Lower leg skin (tissue), 4 donors: Measurements from ENCODE around the gene RBCK1. TPM values are rescaled to one million over a fixed set of nuclear protein-coding genes. Genes with fewer than 3 reads are reported as not detected.
"Not testable (repeated sequence)": the region's sequence is repeated elsewhere in the genome, so short reads cannot be mapped to it uniquely, and the experiment has no call there.

Experiments
- DNase-seq, 2 donors: peaks; one replicate each; pipeline ENCODE4 v3.0.0-alpha.2; 2019; ENCODE audit warnings: low spot score in 2 of 2
- H3K4me3 ChIP-seq: fragments of 200-600 bp; sonication (generic); 2 replicates; pipeline ENCODE4 v1.5.1; 2017; ENCODE audit warnings: mild to moderate bottlenecking, low read depth; ENCODE audit not compliant: poor library complexity, severe bottlenecking
- CTCF ChIP-seq, 3 donors: fragments of 450-650 bp; IDR thresholded peaks; one replicate each; pipeline ENCODE4 v1.5.1; 2016; ENCODE audit warnings: antibody characterized with exemption in 3 of 3, mild to moderate bottlenecking in 3 of 3, moderate library complexity in 2 of 3
- POLR2A ChIP-seq, 2 donors: fragments of 450-650 bp; IDR thresholded peaks; one replicate each; pipeline ENCODE4 v1.6.1; 2016 to 2017; ENCODE audit warnings: antibody characterized with exemption in 2 of 2, mild to moderate bottlenecking in 1 of 2, moderate library complexity in 1 of 2
- WGBS, 2 donors: methylation state at CpG; one replicate each; pipeline ENCODE4 v1.1.5; 2018; 5-methylcytosine and 5-hydroxymethylcytosine counted together
- intact Hi-C: fragments of 100-400 bp; cut with DNase I; formaldehyde crosslinking; loops from one replicate; pipeline ENCODE4 v1.15.0; 2023; ENCODE audit warnings: low total_unique reads
- total RNA-seq, 4 donors: library from RNA; depleted of rRNA; stranded (reverse); fragments of >200 nt; gene quantifications; one replicate each; pipeline ENCODE4 v1.1.0, GENCODE V29; 2016

The RBCK1 gene
- total RNA-seq, 4 donors from 2014 or later = 65.2 to 90.1 (median 77.1) TPM

- TF ChIP-seq CTCF (IDR thresholded peaks at IDR 0.05) (no peak), POLR2A (IDR thresholded peaks at IDR 0.05) (no peak)
- DNase-seq = peak; percentile 71 to 97
- intact Hi-C loops = no loop called here
- H3K4me3 ChIP-seq = peak overlapping the region; percentile 31
- WGBS, 2 donors = 0 to 1% methylated on average over 24 to 45 of the region's 49 CpGs
Measured at GRCh38 chr20:381581-382290, 26.4 kb upstream of the RBCK1 start.

- TF ChIP-seq CTCF (IDR thresholded peaks at IDR 0.05) = no peak
- no peak for TF ChIP-seq POLR2A (IDR thresholded peaks at IDR 0.05)
- intact Hi-C loops = no loop called here
- WGBS, 2 donors = 58 to 60% methylated on average over 8 of the region's 8 CpGs
- no peak for DNase-seq
- H3K4me3 ChIP-seq = no peak overlapping the region
Measured at GRCh38 chr20:382291-383115, 25.6 kb upstream of the RBCK1 start.

DNA sequence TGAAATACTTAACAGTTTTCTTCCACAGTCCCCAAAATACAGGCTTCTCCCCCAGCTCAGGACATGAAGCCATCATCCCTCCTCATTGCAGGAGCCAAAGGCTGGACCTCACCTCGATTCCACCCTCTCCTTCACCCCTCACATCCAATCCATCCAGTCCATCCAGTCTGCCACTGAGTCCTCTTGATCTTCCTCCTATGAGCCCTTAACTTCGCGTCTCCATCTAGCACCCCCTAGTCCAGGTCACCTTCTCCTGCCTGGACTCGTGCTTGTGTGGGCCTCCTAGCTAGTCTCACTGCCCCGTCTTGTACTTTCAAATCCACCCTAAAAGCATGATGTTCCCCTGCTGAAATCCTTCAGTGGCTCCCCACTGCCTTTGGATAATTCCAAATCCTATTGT lies 24.2 kb upstream of the RBCK1 start:
- intact Hi-C loops = no loop called here
- no peak overlapping the region for H3K4me3 ChIP-seq
- WGBS, 2 donors = 77 to 78% methylated on average over 5 of the region's 5 CpGs
- no peak for TF ChIP-seq POLR2A (IDR thresholded peaks at IDR 0.05)
- TF ChIP-seq CTCF (IDR thresholded peaks at IDR 0.05) = no peak
- no peak for DNase-seq

DNA sequence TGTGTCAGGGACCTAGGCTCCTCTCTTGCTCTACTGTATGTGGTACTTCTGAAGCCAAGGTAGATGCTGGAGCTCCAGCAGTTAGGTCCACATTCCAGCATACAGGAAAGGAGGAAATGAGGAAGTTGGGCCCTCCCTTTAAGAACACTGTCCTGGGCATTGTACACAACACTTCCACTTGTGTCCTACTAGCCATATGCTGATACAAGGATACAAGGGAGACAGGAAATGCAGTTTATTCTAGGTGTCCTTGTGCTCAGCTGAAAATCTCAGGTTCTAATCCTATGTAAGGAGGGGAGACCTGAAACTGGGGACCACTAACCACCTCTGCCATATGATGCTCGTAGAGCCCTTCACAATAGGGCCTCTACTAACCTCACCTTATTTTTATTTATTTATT lies 23.4 kb upstream of the RBCK1 start:
- DNase-seq = no peak
- intact Hi-C loops = no loop called here
- WGBS, 2 donors = 96 to 100% methylated on average over 1 of the region's 1 CpG
- H3K4me3 ChIP-seq = no peak overlapping the region
- no peak for TF ChIP-seq POLR2A (IDR thresholded peaks at IDR 0.05)
- TF ChIP-seq CTCF (IDR thresholded peaks at IDR 0.05) = no peak

- intact Hi-C loops = no loop called here
- no peak overlapping the region for H3K4me3 ChIP-seq
- 92 to 96% methylated on average over 5 of the region's 5 CpGs for WGBS, 2 donors
- TF ChIP-seq POLR2A (IDR thresholded peaks at IDR 0.05) = no peak
- no peak for TF ChIP-seq CTCF (IDR thresholded peaks at IDR 0.05)
- no peak for DNase-seq
Measured at GRCh38 chr20:385448-385847, 22.7 kb upstream of the RBCK1 start.

DNA sequence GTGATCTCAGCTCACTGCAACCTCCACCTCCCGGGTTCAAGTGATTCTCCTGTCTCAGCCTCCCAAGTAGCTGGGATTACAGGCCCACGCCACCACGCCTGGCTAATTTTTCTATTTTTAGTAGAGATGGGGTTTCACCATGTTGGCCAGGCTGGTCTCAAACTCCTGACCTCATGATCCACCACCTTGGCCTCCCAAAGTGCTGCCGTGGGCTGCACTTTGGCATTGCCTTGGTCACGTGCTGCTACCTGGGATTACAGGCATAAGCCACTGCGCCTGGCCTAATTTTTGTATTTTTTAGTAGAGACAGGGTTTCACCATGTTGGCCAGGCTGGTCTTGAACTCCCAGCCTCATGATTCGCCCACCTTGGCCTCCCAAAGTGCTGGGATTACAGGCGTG lies 21.5 kb upstream of the RBCK1 start:
- H3K4me3 ChIP-seq, intact Hi-C loops, DNase-seq: not testable (repeated sequence)
- WGBS, 2 donors = 95 to 98% methylated on average over 8 of the region's 8 CpGs
